Tibial nerve (tissue), 4 donors: ENCODE results near the gene DTX3L.
"Not testable (repeated sequence)": the region's sequence is repeated elsewhere in the genome, so short reads cannot be mapped to it uniquely, and the experiment has no call there.

Experiments used
- EP300 ChIP-seq, 2 donors: sonication (generic); formaldehyde crosslinking; IDR thresholded peaks; one replicate each; pipeline ENCODE4 v1.6.1; 2017; ENCODE audit warnings: antibody characterized with exemption in 2 of 2, mild to moderate bottlenecking in 1 of 2
- POLR2A ChIP-seq, 2 donors: fragments of 450-650 bp; IDR thresholded peaks; one replicate each; pipeline ENCODE4 v1.6.1; 2017; ENCODE audit warnings: antibody characterized with exemption in 2 of 2, mild to moderate bottlenecking in 2 of 2, moderate library complexity in 2 of 2
- TF ChIP-seq, protein P1 (sequence below), 5 experiments: fragments of 200-600 bp in 3 of 5; fragments of 450-650 bp in 2 of 5; sonication (generic) in 3 of 5; IDR thresholded peaks; one replicate each; pipeline ENCODE4 v1.5.1; 2016 to 2019; ENCODE audit warnings: antibody characterized with exemption in 5 of 5, mild to moderate bottlenecking in 3 of 5, moderate library complexity in 2 of 5

DNA sequence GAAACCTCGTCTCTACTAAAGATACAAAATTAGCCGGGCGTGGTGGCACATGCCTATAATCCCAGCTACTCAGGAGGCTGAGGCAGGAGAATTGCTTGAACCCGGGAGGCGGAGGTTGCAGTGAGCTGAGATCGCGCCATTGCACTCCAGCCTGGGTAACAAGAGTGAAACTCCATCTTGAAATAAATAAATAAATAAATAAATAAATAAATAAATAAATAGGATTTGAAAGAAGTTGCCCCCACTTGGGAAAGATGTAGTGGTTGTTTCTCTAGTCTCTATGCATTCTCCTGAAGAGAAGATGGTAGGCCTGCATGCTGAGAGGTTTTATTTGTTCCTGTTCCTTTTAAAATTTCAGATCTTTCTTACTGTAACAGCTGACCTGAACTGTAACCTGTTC, 4.0 kb downstream of the DTX3L start:
- TF ChIP-seq, protein P1, sequence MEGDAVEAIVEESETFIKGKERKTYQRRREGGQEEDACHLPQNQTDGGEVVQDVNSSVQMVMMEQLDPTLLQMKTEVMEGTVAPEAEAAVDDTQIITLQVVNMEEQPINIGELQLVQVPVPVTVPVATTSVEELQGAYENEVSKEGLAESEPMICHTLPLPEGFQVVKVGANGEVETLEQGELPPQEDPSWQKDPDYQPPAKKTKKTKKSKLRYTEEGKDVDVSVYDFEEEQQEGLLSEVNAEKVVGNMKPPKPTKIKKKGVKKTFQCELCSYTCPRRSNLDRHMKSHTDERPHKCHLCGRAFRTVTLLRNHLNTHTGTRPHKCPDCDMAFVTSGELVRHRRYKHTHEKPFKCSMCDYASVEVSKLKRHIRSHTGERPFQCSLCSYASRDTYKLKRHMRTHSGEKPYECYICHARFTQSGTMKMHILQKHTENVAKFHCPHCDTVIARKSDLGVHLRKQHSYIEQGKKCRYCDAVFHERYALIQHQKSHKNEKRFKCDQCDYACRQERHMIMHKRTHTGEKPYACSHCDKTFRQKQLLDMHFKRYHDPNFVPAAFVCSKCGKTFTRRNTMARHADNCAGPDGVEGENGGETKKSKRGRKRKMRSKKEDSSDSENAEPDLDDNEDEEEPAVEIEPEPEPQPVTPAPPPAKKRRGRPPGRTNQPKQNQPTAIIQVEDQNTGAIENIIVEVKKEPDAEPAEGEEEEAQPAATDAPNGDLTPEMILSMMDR (IDR thresholded peaks at IDR 0.05) = not testable (repeated sequence)
- TF ChIP-seq EP300, POLR2A (IDR thresholded peaks at IDR 0.05): not testable (repeated sequence)
